HG03520 (cell line): ENCODE results near the gene GPR158.

Experiments used
- ATAC-seq: cut with Tn5 transposase; IDR thresholded peaks from one replicate; pipeline ENCODE4 v1.9.1; 2021; ENCODE audit warnings: mild to moderate bottlenecking, moderate library complexity; ENCODE audit not compliant: unreplicated experiment

The GPR158 gene

GRCh38 chr10:25384618-25385017 lies 209.8 kb downstream of the GPR158 start:
- no peak for ATAC-seq

- no peak for ATAC-seq
Observed at GRCh38 chr10:25388188-25388861, 213.5 kb downstream of the GPR158 start.

- ATAC-seq = no peak
Observed at GRCh38 chr10:25388862-25389206, 214.0 kb downstream of the GPR158 start.

- ATAC-seq = no peak
Observed at GRCh38 chr10:25390733-25391132, 215.9 kb downstream of the GPR158 start.

DNA sequence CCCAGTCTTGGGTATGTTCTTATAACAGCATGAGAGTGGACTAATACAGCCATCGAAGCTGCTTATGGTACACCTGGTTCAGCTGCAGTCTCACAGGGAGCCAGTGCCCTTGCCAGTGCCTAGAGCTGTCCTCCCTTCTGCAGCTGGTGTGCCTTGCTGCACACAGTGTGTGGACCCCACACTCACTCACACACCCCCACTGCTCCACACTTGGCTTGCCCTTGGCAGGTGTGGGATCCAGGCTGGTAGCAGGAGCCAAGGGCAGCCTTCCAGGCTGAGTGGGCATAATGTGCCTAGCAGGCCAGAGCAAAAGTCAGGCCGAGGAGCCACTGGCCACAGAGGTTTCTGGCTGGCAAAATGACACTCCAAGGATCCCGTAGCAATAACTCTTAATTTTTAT lies 217.3 kb downstream of the GPR158 start:
- ATAC-seq = no peak

DNA sequence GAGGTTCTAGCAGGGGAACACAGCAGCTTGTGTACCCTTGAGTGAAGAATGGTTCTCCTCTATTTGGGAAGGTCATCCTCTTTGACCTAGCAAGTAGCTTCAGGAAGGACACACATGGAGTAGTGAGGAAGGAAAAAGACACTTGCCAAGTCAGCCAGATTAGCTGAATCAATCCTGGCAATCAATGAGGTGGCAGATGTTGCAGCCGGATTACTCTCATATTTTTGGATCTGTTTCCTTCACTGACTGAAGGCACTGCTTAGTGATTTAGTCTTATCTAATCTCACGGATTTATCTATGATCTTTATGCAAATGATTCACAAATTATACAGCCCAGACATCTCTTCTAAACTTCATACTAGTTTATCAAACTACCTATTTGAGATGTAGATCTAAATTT lies 218.8 kb downstream of the GPR158 start:
- no peak for ATAC-seq

DNA sequence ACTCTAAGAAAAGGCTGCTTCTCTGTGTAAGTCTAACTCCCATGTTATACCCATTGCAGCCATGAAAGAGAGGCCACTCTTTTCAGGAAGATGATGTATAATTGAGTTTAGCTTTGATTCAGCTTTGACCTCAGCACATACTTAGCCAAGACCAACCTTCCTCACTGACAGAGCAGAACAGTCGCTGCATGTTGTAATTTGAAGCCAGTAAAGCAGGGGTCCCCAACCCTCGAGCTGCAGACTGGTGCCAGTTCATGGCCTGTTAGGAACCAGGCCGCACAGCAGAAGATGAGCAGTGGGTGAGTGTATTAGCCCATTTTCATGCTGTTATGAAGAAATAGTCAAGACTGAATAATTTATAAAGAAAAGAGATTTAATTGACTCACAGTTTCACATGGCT lies 223.9 kb downstream of the GPR158 start:
- ATAC-seq = no peak

DNA sequence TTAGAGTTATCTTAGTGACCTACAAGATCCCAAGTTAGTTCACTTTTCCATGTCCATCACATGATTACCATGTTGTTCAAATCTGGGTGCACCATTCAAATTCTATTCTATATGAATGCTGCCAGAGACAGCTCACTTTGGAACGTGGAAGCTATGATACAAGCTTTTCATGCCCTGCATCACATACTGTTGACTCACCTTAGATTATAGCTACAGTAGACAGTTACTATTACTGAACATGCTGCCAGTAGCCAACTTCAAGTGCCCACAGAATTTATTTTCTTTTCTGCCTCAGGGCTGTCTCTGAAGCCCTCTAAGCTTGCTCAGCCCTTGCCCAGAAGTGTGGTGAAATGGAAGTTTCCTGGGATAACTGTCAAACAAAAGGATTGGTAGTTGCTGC lies 231.1 kb downstream of the GPR158 start:
- no peak for ATAC-seq

DNA sequence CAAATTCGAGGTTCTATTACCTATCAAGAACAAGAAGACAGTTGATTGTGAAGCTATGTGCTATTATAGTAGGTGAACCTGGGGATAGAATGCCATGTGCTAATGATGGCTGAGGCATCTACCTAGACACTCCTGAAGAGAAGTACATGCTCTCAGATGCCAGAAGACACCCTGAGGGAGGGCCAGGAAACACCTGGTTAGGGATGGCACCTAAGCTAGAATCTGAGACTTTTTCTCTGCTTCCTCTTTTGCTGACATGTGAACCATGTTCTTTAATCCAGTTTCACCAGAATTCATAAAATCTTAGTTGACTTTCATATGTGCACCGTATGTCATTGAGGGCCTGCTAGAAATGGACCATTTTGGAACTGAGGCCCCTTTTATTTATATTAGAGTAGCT lies 242.8 kb downstream of the GPR158 start:
- no peak for ATAC-seq

- no peak for ATAC-seq
Observed at GRCh38 chr10:25425776-25426175, 251.0 kb downstream of the GPR158 start.

DNA sequence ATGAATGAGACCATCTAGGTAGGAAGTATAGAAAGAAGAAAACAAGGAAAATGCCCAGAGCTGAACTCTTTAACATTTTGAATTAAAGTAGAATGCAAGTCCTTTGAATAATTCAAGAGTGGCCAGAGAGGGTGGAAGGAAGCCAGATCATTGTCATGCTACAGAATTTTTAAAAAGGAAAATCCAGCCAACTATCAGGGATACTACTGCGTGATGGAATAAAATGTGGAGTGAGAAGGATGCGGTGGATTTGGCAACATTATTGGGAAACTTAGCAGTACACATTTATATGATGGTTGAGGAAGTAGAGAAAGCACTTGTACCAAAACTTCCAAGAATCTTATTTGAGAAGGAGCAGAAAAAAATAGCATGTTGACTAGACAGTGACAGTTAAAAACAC lies 261.6 kb downstream of the GPR158 start:
- ATAC-seq = no peak

DNA sequence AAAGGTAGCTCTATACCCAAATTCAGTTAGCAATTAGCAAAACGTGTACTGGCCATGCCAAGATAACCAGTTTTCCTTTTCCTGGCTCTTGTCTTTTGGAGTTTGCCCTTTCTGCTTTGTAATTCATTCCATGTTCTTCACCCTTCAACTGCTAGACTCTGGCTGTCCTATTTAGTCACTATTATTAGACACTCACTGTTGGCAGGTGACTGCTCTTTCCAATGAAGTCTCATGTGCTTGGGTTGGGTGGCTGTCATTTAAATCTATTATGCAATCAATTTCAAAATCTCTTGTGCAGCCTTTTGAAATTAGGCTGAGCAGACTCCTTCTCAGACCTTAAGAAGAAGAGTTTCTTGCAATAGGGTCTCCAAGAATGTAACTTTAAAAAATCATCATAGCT lies 266.5 kb downstream of the GPR158 start:
- no peak for ATAC-seq

DNA sequence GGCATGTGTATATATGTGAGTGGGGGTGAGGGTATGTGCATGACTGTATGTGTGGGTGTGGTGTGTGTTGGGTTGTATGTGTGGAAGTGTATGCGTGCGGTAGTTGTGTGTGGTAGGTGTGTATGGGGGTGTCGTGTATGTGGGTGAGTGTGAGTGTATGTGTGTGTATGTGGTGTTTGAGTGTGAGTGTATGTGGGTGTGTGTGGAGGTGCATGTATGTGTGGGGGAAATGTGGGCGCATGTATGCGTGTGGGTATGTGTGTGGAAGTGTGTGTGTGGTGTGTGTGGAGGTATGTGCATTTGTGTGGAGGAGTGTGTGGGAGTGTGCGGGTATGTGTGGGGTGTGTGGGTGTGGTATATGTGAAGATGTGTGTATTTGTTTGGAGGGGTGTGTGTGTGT lies 269.5 kb downstream of the GPR158 start:
- ATAC-seq = no peak

DNA sequence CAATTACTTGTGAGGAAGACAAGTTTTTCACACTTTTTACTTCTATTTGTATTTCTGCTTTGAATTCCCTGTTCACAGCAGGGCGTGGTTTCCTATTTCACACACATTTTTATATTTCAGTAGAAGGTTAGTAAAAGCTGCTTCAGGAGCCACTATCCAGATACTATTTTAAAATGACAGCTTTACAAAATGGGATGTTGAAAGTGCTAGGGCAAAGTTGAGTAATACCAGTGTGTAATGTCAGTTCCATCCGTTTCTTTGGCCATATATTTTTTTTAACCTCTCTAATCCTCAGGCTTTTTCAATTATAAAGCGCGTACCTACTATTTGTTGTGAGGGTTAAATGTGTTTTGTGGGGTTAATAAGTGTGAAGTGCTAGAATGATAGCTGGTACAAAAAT lies 276.6 kb downstream of the GPR158 start:
- ATAC-seq = no peak

GRCh38 chr10:25453619-25454018 lies 278.8 kb downstream of the GPR158 start:
- no peak for ATAC-seq

GRCh38 chr10:25455980-25456567 lies 281.3 kb downstream of the GPR158 start:
- ATAC-seq = no peak

- ATAC-seq = no peak
Observed at GRCh38 chr10:25457552-25457951, 282.8 kb downstream of the GPR158 start.

DNA sequence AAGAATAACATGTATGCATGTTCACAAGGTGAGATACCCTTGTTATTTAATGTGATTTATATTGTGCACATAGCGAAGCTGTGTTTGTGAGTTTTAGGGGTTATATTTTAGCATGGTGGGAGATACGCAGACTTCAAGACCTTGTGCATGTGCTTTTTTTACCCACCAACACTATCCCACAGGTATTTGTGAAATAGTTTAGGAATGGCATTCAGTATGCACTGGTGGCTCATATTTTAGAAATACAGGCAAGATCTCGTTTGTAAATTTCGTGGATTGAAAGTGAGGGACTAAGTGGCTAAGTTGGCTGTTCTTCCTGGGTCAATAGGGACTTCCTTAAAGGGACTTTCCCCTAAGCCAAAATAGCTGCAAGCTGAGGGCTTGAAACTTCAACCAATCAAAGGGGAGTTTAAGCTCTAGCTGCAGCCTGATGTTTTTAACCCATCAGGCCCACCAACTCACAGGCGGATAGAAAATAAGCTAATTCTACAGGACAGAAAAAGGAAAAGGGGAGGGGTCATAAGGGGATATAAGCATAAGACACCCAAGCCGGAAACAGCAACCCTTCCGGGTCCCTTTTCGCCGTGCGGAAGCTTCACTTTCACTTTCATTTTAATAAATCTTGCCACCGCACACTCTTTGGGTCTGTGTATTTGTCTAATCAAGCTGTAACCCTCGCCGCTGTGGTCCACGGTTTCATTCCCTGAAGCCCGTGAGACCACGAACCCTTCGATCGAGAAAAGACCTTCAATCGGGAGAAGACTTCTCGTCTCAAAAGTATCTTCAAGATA lies 291.0 kb downstream of the GPR158 start:
- no peak for ATAC-seq

DNA sequence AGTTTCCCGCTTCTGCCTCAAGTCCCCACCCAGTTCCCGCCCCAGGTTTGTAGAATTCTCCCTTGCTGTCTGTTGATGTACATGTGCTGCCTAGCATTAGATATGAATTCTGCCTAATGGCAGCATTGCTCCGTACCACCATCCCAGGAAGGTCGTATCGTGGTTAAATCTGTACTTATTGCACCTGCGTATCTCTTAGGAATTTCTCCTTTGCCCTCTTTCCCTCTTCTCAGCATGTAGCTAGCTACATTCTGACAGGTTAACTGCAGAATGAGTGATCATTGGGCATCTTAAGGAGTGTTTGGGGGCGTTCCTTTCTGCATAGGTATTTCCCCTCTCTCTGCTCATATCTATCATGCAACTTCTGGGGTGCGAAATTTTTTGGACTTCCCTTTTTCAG lies 293.1 kb downstream of the GPR158 start:
- ATAC-seq = no peak

- no peak for ATAC-seq
Observed at GRCh38 chr10:25481467-25481866, 306.7 kb downstream of the GPR158 start.

GRCh38 chr10:25483999-25484398 lies 309.2 kb downstream of the GPR158 start:
- no peak for ATAC-seq

GRCh38 chr10:25487266-25487665 lies 312.5 kb downstream of the GPR158 start:
- no peak for ATAC-seq
